HL-60 (cell line): Measurements from ENCODE around the gene SLC22A4.

ENCODE experiments used
- POLR2AphosphoS5 ChIP-seq: IDR thresholded peaks from 2 replicates; pipeline ENCODE4 v1.6.1; 2012; ENCODE audit warnings: low read depth
- TF ChIP-seq, protein P1 (sequence below): IDR thresholded peaks from one replicate; pipeline ENCODE4 v1.5.1; 2011; ENCODE audit warnings: low read length, control low read depth, inconsistent platforms; ENCODE audit not compliant: insufficient read depth
- TF ChIP-seq, protein P2 (sequence below): IDR thresholded peaks from 2 replicates; pipeline ENCODE4 v1.6.1; 2012; ENCODE audit warnings: low read depth; ENCODE audit not compliant: insufficient replicate concordance

DNA sequence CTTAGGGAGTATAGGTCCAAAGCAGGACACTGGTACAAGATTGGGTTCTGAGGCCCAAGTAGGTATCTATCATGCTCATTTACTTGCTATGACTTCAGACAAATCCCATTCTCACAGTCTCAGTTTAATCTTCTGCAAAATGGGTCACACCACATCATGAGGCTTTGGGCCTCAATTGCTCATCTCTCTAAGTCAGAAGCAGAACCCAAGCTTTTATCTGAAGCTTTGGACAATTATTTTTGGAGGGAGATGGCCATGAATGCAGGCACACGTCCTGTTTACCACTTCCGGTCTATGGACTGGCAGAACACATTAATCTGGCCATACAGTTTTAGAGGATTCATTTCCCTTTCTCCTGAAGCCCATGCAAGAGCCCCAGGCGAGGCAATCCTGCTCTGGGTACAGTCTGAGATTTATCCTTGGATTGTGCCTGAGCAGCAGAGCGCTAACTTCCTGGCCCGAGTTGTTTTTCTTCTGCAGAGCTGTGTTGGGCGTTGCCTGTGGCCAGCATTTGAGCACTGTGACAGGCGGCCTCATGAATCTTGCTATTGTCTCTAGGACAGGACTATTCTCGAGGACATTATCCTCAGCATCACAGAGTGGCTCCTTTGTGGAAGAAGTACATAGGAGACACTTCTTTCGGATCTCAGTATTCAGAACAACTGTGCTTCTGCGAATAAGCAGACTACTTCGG lies 16.1 kb downstream of the SLC22A4 start:
- no peak for TF ChIP-seq POLR2AphosphoS5
- TF ChIP-seq, protein P1, sequence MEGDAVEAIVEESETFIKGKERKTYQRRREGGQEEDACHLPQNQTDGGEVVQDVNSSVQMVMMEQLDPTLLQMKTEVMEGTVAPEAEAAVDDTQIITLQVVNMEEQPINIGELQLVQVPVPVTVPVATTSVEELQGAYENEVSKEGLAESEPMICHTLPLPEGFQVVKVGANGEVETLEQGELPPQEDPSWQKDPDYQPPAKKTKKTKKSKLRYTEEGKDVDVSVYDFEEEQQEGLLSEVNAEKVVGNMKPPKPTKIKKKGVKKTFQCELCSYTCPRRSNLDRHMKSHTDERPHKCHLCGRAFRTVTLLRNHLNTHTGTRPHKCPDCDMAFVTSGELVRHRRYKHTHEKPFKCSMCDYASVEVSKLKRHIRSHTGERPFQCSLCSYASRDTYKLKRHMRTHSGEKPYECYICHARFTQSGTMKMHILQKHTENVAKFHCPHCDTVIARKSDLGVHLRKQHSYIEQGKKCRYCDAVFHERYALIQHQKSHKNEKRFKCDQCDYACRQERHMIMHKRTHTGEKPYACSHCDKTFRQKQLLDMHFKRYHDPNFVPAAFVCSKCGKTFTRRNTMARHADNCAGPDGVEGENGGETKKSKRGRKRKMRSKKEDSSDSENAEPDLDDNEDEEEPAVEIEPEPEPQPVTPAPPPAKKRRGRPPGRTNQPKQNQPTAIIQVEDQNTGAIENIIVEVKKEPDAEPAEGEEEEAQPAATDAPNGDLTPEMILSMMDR = no peak
- TF ChIP-seq, protein P2, sequence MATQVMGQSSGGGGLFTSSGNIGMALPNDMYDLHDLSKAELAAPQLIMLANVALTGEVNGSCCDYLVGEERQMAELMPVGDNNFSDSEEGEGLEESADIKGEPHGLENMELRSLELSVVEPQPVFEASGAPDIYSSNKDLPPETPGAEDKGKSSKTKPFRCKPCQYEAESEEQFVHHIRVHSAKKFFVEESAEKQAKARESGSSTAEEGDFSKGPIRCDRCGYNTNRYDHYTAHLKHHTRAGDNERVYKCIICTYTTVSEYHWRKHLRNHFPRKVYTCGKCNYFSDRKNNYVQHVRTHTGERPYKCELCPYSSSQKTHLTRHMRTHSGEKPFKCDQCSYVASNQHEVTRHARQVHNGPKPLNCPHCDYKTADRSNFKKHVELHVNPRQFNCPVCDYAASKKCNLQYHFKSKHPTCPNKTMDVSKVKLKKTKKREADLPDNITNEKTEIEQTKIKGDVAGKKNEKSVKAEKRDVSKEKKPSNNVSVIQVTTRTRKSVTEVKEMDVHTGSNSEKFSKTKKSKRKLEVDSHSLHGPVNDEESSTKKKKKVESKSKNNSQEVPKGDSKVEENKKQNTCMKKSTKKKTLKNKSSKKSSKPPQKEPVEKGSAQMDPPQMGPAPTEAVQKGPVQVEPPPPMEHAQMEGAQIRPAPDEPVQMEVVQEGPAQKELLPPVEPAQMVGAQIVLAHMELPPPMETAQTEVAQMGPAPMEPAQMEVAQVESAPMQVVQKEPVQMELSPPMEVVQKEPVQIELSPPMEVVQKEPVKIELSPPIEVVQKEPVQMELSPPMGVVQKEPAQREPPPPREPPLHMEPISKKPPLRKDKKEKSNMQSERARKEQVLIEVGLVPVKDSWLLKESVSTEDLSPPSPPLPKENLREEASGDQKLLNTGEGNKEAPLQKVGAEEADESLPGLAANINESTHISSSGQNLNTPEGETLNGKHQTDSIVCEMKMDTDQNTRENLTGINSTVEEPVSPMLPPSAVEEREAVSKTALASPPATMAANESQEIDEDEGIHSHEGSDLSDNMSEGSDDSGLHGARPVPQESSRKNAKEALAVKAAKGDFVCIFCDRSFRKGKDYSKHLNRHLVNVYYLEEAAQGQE = no peak
